Trophoblast cell (in vitro differentiated cells and primary cell): Measurements from ENCODE around the gene ZBTB1.
"Not testable (repeated sequence)": the region's sequence is repeated elsewhere in the genome, so short reads cannot be mapped to it uniquely, and the experiment has no call there.

Source experiments
- DNase-seq, 2 donors: peaks; one replicate each; pipeline ENCODE4 v3.0.0-alpha.2; 2016
- H2AFZ ChIP-seq: 2 replicates; pipeline ENCODE4 v1.6.1; 2013; ENCODE audit warnings: low read length, moderate library complexity, mild to moderate bottlenecking; ENCODE audit not compliant: insufficient read depth, poor library complexity
- H2AK5ac ChIP-seq: 2 replicates; pipeline ENCODE4 v1.6.1; 2013; ENCODE audit warnings: mild to moderate bottlenecking, low read length
- H2BK120ac ChIP-seq: 2 replicates; pipeline ENCODE4 v1.6.1; 2013; ENCODE audit warnings: low read length, mild to moderate bottlenecking, moderate library complexity; ENCODE audit not compliant: insufficient read depth, poor library complexity
- H2BK12ac ChIP-seq: 2 replicates; pipeline ENCODE4 v1.6.1; 2013; ENCODE audit warnings: mild to moderate bottlenecking, low read length, moderate library complexity
- H2BK5ac ChIP-seq: 2 replicates; pipeline ENCODE4 v1.6.1; 2013; ENCODE audit warnings: low read length, low read depth, moderate library complexity, mild to moderate bottlenecking; ENCODE audit not compliant: poor library complexity
- H3K14ac ChIP-seq: 2 replicates; pipeline ENCODE4 v1.6.1; 2013; ENCODE audit warnings: mild to moderate bottlenecking, low read length
- H3K18ac ChIP-seq: 2 replicates; pipeline ENCODE4 v1.6.1; 2013; ENCODE audit warnings: mild to moderate bottlenecking, low read length
- H3K23ac ChIP-seq: 2 replicates; pipeline ENCODE4 v1.6.1; 2013; ENCODE audit warnings: low read length
- H3K27ac ChIP-seq: 2 replicates; pipeline ENCODE4 v1.5.1; 2013; ENCODE audit warnings: low read depth, mild to moderate bottlenecking, inconsistent platforms, low read length, moderate library complexity
- H3K27me3 ChIP-seq: 2 replicates; pipeline ENCODE4 v1.6.1; 2013; ENCODE audit warnings: inconsistent platforms, mild to moderate bottlenecking, low read length, moderate library complexity; ENCODE audit not compliant: insufficient read depth
- H3K36me3 ChIP-seq, 2 experiments: 1 replicate in 1 of 2; 2 replicates in 1 of 2; pipeline ENCODE4 v1.6.1; 2013; ENCODE audit warnings: low read length in 2 of 2, mild to moderate bottlenecking in 2 of 2, moderate library complexity in 1 of 2; ENCODE audit not compliant: insufficient read depth in 2 of 2, control insufficient read depth in 1 of 2
- H3K4ac ChIP-seq: 2 replicates; pipeline ENCODE4 v1.6.1; 2013; ENCODE audit warnings: low read depth, mild to moderate bottlenecking, low read length, moderate library complexity
- H3K4me1 ChIP-seq, 2 experiments: 1 replicate in 1 of 2; 2 replicates in 1 of 2; pipeline ENCODE4 v1.6.1; 2013; ENCODE audit warnings: low read length in 2 of 2, mild to moderate bottlenecking in 2 of 2, moderate library complexity in 1 of 2; ENCODE audit not compliant: insufficient read depth in 2 of 2, control insufficient read depth in 1 of 2
- H3K4me2 ChIP-seq: 2 replicates; pipeline ENCODE4 v1.6.1; 2013; ENCODE audit warnings: inconsistent platforms, mild to moderate bottlenecking, low read length, moderate library complexity
- H3K4me3 ChIP-seq: 2 replicates; pipeline ENCODE4 v1.5.1; 2013; ENCODE audit warnings: mild to moderate bottlenecking, low read depth, low read length, inconsistent platforms
- H3K79me1 ChIP-seq: one replicate; pipeline ENCODE4 v1.6.1; 2013; ENCODE audit warnings: low read length
- H3K79me2 ChIP-seq: 2 replicates; pipeline ENCODE4 v1.6.1; 2013; ENCODE audit warnings: low read length, mild to moderate bottlenecking; ENCODE audit not compliant: control insufficient read depth, insufficient read depth, poor library complexity
- H3K9ac ChIP-seq: 2 replicates; pipeline ENCODE4 v1.6.1; 2013; ENCODE audit warnings: mild to moderate bottlenecking, low read length
- H3K9me3 ChIP-seq: 2 replicates; pipeline ENCODE4 v1.6.1; 2013; ENCODE audit warnings: low read depth, mild to moderate bottlenecking, control low read depth, inconsistent platforms, low read length; ENCODE audit not compliant: insufficient read depth
- H4K12ac ChIP-seq: 2 replicates; pipeline ENCODE4 v1.6.1; 2013; ENCODE audit warnings: low read depth, mild to moderate bottlenecking, low read length, moderate library complexity
- H4K8ac ChIP-seq: 2 replicates; pipeline ENCODE4 v1.6.1; 2013; ENCODE audit warnings: low read depth, mild to moderate bottlenecking, low read length, moderate library complexity
- H4K91ac ChIP-seq: one replicate; pipeline ENCODE4 v1.6.1; 2013; ENCODE audit warnings: low read depth, mild to moderate bottlenecking, low read length, moderate library complexity
- WGBS: extraction: QIAGEN DNeasy Blood & Tissue Kit; methylation state at CpG from one replicate; pipeline ENCODE4 v1.1.7; 2013; ENCODE audit warnings: missing lambda C conversion rate; ENCODE audit not compliant: insufficient read length, insufficient coverage; ENCODE audit errors: extremely low coverage; 5-methylcytosine and 5-hydroxymethylcytosine counted together

The ZBTB1 gene

GRCh38 chr14:64513271-64513670 is 8.7 kb downstream of the ZBTB1 start:
- H3K4me3 ChIP-seq, result no peak overlapping the region
- no peak overlapping the region for H3K9ac ChIP-seq
- DNase-seq, result no peak
- no peak overlapping the region for H2BK12ac ChIP-seq
- peaks cover 2% of the 10 kb centered on the region for H3K79me1 ChIP-seq
- peaks cover 21% of the 10 kb centered on the region for H3K79me2 ChIP-seq
- peaks cover 4 to 5% of the 10 kb centered on the region in 2 experiments for H3K4me1 ChIP-seq
- H2BK120ac ChIP-seq, result no peak overlapping the region
- no peak overlapping the region for H3K4me2 ChIP-seq
- peaks cover 0 to 4% of the 10 kb centered on the region in 2 experiments for H3K36me3 ChIP-seq
- no peak overlapping the region for H3K14ac ChIP-seq
- no peak overlapping the region for H2AFZ ChIP-seq
- H4K8ac ChIP-seq, result no peak overlapping the region
- no peak overlapping the region for H3K27ac ChIP-seq
- H4K12ac ChIP-seq, result no peak overlapping the region
- no peaks in the 10 kb centered on the region for H3K27me3 ChIP-seq
- no peaks in the 10 kb centered on the region for H3K9me3 ChIP-seq
- no peak overlapping the region for H3K18ac ChIP-seq
- H3K23ac ChIP-seq, result no peak overlapping the region
- 100% methylated on average over 1 of the region's 2 CpGs for WGBS
- no peak overlapping the region for H3K4ac ChIP-seq
- no peak overlapping the region for H4K91ac ChIP-seq
- no peak overlapping the region for H2AK5ac ChIP-seq
- H2BK5ac ChIP-seq, result no peak overlapping the region

- Histone ChIP-seq H2AFZ (no peak overlapping the region), H3K27me3 (no peaks in the 10 kb centered on the region), H3K4me1 (no peaks in the 10 kb centered on the region), H2AK5ac (no peak overlapping the region), H3K79me2 (peaks cover 18% of the 10 kb centered on the region), H3K14ac (no peak overlapping the region), H4K91ac (no peak overlapping the region), H2BK120ac (no peak overlapping the region), H3K9ac (no peak overlapping the region), H2BK5ac (no peak overlapping the region), H3K27ac (no peak overlapping the region), H3K4ac (no peak overlapping the region), H3K36me3 (peaks cover 2 to 4% of the 10 kb centered on the region in 2 experiments), H3K79me1 (no peaks in the 10 kb centered on the region), H3K23ac (no peak overlapping the region), H3K9me3 (no peaks in the 10 kb centered on the region), H2BK12ac (no peak overlapping the region), H4K8ac (no peak overlapping the region), H4K12ac (no peak overlapping the region), H3K18ac (no peak overlapping the region), H3K4me3 (no peak overlapping the region), H3K4me2 (no peak overlapping the region)
- WGBS, result no CpG with 5 or more reads among the region's 1 CpG
- DNase-seq, result no peak
Observed at GRCh38 chr14:64515053-64515452, 10.5 kb downstream of the ZBTB1 start.

GRCh38 chr14:64516969-64517368 is 12.4 kb downstream of the ZBTB1 start:
- Histone ChIP-seq H3K23ac (no peak overlapping the region), H4K8ac (no peak overlapping the region), H3K27me3 (no peaks in the 10 kb centered on the region), H3K9ac (no peak overlapping the region), H2BK12ac (no peak overlapping the region), H3K4ac (no peak overlapping the region), H4K91ac (no peak overlapping the region), H3K4me2 (no peak overlapping the region), H2BK5ac (no peak overlapping the region), H3K9me3 (no peaks in the 10 kb centered on the region), H3K4me1 (no peaks in the 10 kb centered on the region), H3K36me3 (peaks cover 7% of the 10 kb centered on the region in 2 experiments), H4K12ac (no peak overlapping the region), H3K79me2 (peaks cover 13% of the 10 kb centered on the region), H3K27ac (no peak overlapping the region), H3K18ac (no peak overlapping the region), H3K4me3 (no peak overlapping the region), H3K79me1 (no peaks in the 10 kb centered on the region), H2AFZ (no peak overlapping the region), H2AK5ac (no peak overlapping the region), H3K14ac (no peak overlapping the region), H2BK120ac (no peak overlapping the region)
- DNase-seq, result no peak
- WGBS, result no CpG with 5 or more reads among the region's 1 CpG

- H2BK12ac ChIP-seq, H3K4me2 ChIP-seq, H3K79me1 ChIP-seq, H4K8ac ChIP-seq, H3K27ac ChIP-seq, H3K14ac ChIP-seq, H3K18ac ChIP-seq, H3K27me3 ChIP-seq, H3K9ac ChIP-seq, H3K4me1 ChIP-seq, H3K4ac ChIP-seq, H2BK5ac ChIP-seq, H4K91ac ChIP-seq, H3K9me3 ChIP-seq, H3K23ac ChIP-seq, H3K4me3 ChIP-seq, H2AFZ ChIP-seq, H4K12ac ChIP-seq, H2BK120ac ChIP-seq, DNase-seq, H2AK5ac ChIP-seq: not testable (repeated sequence)
- Histone ChIP-seq H3K79me2 (peaks cover 13% of the 10 kb centered on the region), H3K36me3 (peaks cover 7 to 12% of the 10 kb centered on the region in 2 experiments)
- WGBS, result no CpG with 5 or more reads among the region's 6 CpGs
Observed at GRCh38 chr14:64517667-64518066, 13.1 kb downstream of the ZBTB1 start.
